K562 (cell line): ENCODE measurements around the gene PPP2R3C. TPM values are rescaled to one million over a fixed set of nuclear protein-coding genes. Genes with fewer than 3 reads are reported as not detected.
"Not testable (repeated sequence)": the region's sequence is repeated elsewhere in the genome, so short reads cannot be mapped to it uniquely, and the experiment has no call there.

ENCODE experiments used
- ATAC-seq: fragments of 200-7000 bp; cut with Tn5 transposase; 3 replicates; pipeline ENCODE4 v1.9.1; 2020; ENCODE audit warnings: moderate library complexity
- BruUV-seq: library from RNA; stranded (reverse); fragments of 400-500 nt; replicated peaks from 2 replicates; lab custom pipeline; 2021; lab: Mats Ljungman, UMichigan
- CTCF ChIA-PET: fragments of 300-600 bp; formaldehyde crosslinking; extraction: SDS; loops from one replicate; lab custom pipeline; 2021; ENCODE audit warnings: low intra/inter-chr PET ratio; lab: Yijun Ruan, JAX
- POLR2A ChIA-PET: fragments of 300-600, 350-650 bp; sonication (Branson Sonifier 250); formaldehyde crosslinking; extraction: SDS; loops from one replicate; lab custom pipeline; 2021; ENCODE audit warnings: antibody characterized with exemption, inconsistent platforms; lab: Yijun Ruan, JAX
- DNase-seq, 4 experiments: peaks; one replicate each; pipeline versions ENCODE4 v3.0.0 to v3.0.0-alpha.2; 2011 to 2018; ENCODE audit warnings: low spot score in 3 of 4, mixed read lengths in 3 of 4; ENCODE audit errors: extremely low read depth in 1 of 4
- FAIRE-seq: peaks from 2 replicates; lab custom pipeline; 2011; peaks lifted over from hg19 to GRCh38; lab: Jason Lieb, UNC
- H2AFZ ChIP-seq: 2 replicates; pipeline ENCODE4 v1.6.0; 2011; ENCODE audit warnings: low read depth, low read length, control low read depth, inconsistent platforms
- H3K27ac ChIP-seq: fragments of 200-600 bp; 3 replicates; pipeline ENCODE4 v1.8.0; 2011; ENCODE audit warnings: low read depth, mild to moderate bottlenecking, control low read depth, inconsistent platforms, low read length, moderate library complexity, mixed read lengths; ENCODE audit errors: extremely low read depth
- H3K27me3 ChIP-seq, 2 experiments: fragments of 300-600 bp in 1 of 2; 2 replicates in 1 of 2; 3 replicates in 1 of 2; pipeline versions ENCODE4 v1.6.0 to v1.8.0; 2011; ENCODE audit warnings: inconsistent platforms in 2 of 2, low read length in 2 of 2, mild to moderate bottlenecking in 1 of 2, mixed read lengths in 1 of 2, moderate library complexity in 1 of 2; ENCODE audit not compliant: control insufficient read depth in 2 of 2, insufficient read depth in 2 of 2
- H3K36me3 ChIP-seq: fragments of 300-600 bp; 3 replicates; pipeline ENCODE4 v1.8.0; 2011; ENCODE audit warnings: mild to moderate bottlenecking, low read length, inconsistent platforms; ENCODE audit not compliant: control insufficient read depth, insufficient read depth
- H3K4me1 ChIP-seq, 2 experiments: fragments of 200-600 bp in 1 of 2; replicated peaks in 1 of 2; 2 replicates in 1 of 2; 3 replicates in 1 of 2; pipeline versions ENCODE4 v1.5.1 to v1.8.0; 2011; ENCODE audit warnings: inconsistent platforms in 2 of 2, low read length in 2 of 2, mild to moderate bottlenecking in 1 of 2, mixed read lengths in 1 of 2, moderate library complexity in 1 of 2; ENCODE audit not compliant: control insufficient read depth in 2 of 2, insufficient read depth in 2 of 2
- H3K4me2 ChIP-seq: 2 replicates; pipeline ENCODE4 v1.6.1; 2011; ENCODE audit warnings: low read length, control low read depth, inconsistent platforms, mixed read lengths; ENCODE audit not compliant: insufficient read depth
- H3K4me3 ChIP-seq: fragments of 200-600 bp; sonication (generic), shearing (Covaris generic); 2 replicates; pipeline ENCODE4 v1.5.1; 2016; ENCODE audit warnings: control low read depth, inconsistent platforms
- H3K79me2 ChIP-seq: fragments of 200-600 bp; 3 replicates; pipeline ENCODE4 v1.8.0; 2011; ENCODE audit warnings: low read length, inconsistent platforms; ENCODE audit not compliant: control insufficient read depth, insufficient read depth
- H3K9ac ChIP-seq, 2 experiments: 2 replicates each; pipeline versions ENCODE4 v1.6.0 to v1.6.1; 2011; ENCODE audit warnings: low read depth in 2 of 2, low read length in 2 of 2, control low read depth in 1 of 2, inconsistent platforms in 1 of 2, mild to moderate bottlenecking in 1 of 2, mixed read lengths in 1 of 2; ENCODE audit not compliant: insufficient read depth in 1 of 2
- H3K9me1 ChIP-seq: one replicate; pipeline ENCODE4 v1.6.0; 2011; ENCODE audit warnings: inconsistent platforms, mild to moderate bottlenecking, low read length, moderate library complexity; ENCODE audit not compliant: control insufficient read depth, insufficient read depth
- H3K9me3 ChIP-seq: replicated peaks from 2 replicates; pipeline ENCODE4 v1.5.1; 2011; ENCODE audit warnings: low read depth, low read length, inconsistent platforms; ENCODE audit not compliant: control insufficient read depth, insufficient read depth
- H4K20me1 ChIP-seq: replicated peaks from 2 replicates; pipeline ENCODE4 v1.6.1; 2011; ENCODE audit warnings: low read length, inconsistent platforms, mixed read lengths; ENCODE audit not compliant: control insufficient read depth, insufficient read depth
- ETS1 ChIP-seq: conservative IDR thresholded peaks from 2 replicates; pipeline ENCODE4 v1.6.1; 2011; ENCODE audit warnings: low read depth, mild to moderate bottlenecking, low read length; ENCODE audit not compliant: control insufficient read depth
- ETV1 ChIP-seq: fragments of 450-650 bp; conservative IDR thresholded peaks from 2 replicates; pipeline ENCODE4 v1.6.1; 2016; ENCODE audit warnings: missing genetic modification characterization, control low read depth, low read depth, missing compliant biosample characterization
- ILF3 ChIP-seq: fragments of 450-650 bp; IDR thresholded peaks from 2 replicates; pipeline ENCODE4 v1.6.1; 2018; ENCODE audit warnings: antibody characterized with exemption, mild to moderate bottlenecking, moderate library complexity, borderline replicate concordance
- MTF1 ChIP-seq: fragments of 250-450 bp; sonication (Bioruptor Pico); IDR thresholded peaks from 2 replicates; pipeline ENCODE4 v1.9.0; 2021; ENCODE audit warnings: moderate library complexity, mild to moderate bottlenecking, inconsistent platforms, borderline replicate concordance
- SREBF2 ChIP-seq: sonication (generic); formaldehyde crosslinking; IDR thresholded peaks from 2 replicates; pipeline ENCODE4 v1.4.0; 2020; ENCODE audit warnings: mild to moderate bottlenecking, missing genetic modification reagents
- ZFP36 ChIP-seq: fragments of 150-350 bp; IDR thresholded peaks from 2 replicates; pipeline ENCODE4 v1.6.1; 2018; ENCODE audit warnings: low read length, low read depth; ENCODE audit not compliant: partially characterized antibody
- ZNF780A ChIP-seq: fragments of 250-450 bp; sonication (Bioruptor Pico); IDR thresholded peaks from 2 replicates; pipeline ENCODE4 v1.5.0; 2021; ENCODE audit warnings: mild to moderate bottlenecking
- WGBS: fragments of 100-300 bp; shearing (Covaris generic); methylation state at CpG from one replicate; pipeline ENCODE4 v1.1.6; 2016; ENCODE audit warnings: low coverage, mixed read lengths; ENCODE audit not compliant: insufficient coverage; ENCODE audit errors: missing lambda C conversion rate; 5-methylcytosine and 5-hydroxymethylcytosine counted together
- in situ Hi-C: fragments of 300-500 bp; cut with MboI; formaldehyde crosslinking; loops from 4 replicates; pipeline ENCODE4 v1.15.0; 2018; ENCODE audit warnings: inconsistent platforms, mixed read lengths
- intact Hi-C: fragments of 100-400 bp; cut with micrococcal nuclease; formaldehyde crosslinking; loops from 2 replicates; pipeline ENCODE4 v1.14.2; 2022
- polyA plus RNA-seq, 8 experiments: library from polyadenylated mRNA; depleted of rRNA in 4 of 8; stranded (reverse) in 5 of 8; unstranded in 3 of 8; fragments of >200 nt; fragmentation: Nextera tagmentation in 2 of 8; fragmentation: Illumina TruSeq in 1 of 8; extraction: Ambion mirVana in 2 of 8; extraction: Trizol in 1 of 8; gene quantifications; 2 replicates each; pipeline versions ENCODE4 v1.2.1 to v1.2.3, GENCODE V29; 2011 to 2014; ENCODE audit warnings: inconsistent platforms in 1 of 8, missing spikeins in 1 of 8
- total RNA-seq, 7 experiments: library from RNA; depleted of rRNA in 6 of 7; stranded (reverse); fragments of >200 nt in 6 of 7; fragmentation: Illumina TruSeq in 2 of 7; extraction: Trizol in 2 of 7; gene quantifications; 2 replicates each; pipeline versions ENCODE4 v1.2.1 to v1.2.3, GENCODE V29; 2011 to 2021; ENCODE audit warnings: low replicate concordance in 1 of 7

The PPP2R3C gene
- total and polyA plus RNA-seq, 9 of the 15 experiments (the other 6 are each of a cell fraction or from before 2014, with no cell fraction given): 14.7 to 43.3 (median 22.7) TPM

DNA sequence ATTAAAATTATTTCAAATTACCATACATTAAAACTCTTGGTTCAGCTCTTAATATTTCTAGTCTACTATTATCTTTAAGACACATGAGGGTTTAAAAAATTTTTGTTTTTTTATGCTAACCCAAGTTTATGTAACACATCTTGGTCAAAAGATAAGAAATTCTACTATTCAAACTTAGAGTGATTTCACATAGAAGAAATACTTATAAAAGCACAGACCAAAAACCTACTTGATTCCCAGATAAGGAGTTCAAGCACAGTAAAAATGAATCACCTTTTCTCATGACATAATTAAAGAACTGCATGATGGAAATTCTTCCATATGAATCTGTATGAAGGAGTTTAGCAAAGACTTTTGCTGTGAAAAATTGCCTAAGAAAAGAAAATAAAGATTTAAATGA is 13.9 kb downstream of the PPP2R3C start:
- ATAC-seq (no peak), DNase-seq (no peak), FAIRE-seq (no peak)
- Histone ChIP-seq H2AFZ (no peak overlapping the region), H4K20me1 (no peaks in the 10 kb centered on the region), H3K9me1 (no peaks in the 10 kb centered on the region), H3K79me2 (no peaks in the 10 kb centered on the region), H3K4me2 (no peak overlapping the region), H3K9me3 (0 out of 2 replicates have a peak, but pooled peaks cover 2% of the 10 kb centered on the region), H3K36me3 (peaks cover 21% of the 10 kb centered on the region; the same call in 2 of the 3 replicates), H3K9ac (no peak overlapping the region), H3K27ac (no peak overlapping the region), H3K4me3 (no peak overlapping the region), H3K27me3 (no peaks in the 10 kb centered on the region), H3K4me1 (no peaks in the 10 kb centered on the region)
- TF ChIP-seq SREBF2 (CRISPR knock-in tag) (no peak), ZNF780A (CRISPR knock-in tag) (no peak), ETS1 (no peak), ZFP36 (no peak), ETV1 (tag) (no peak), MTF1 (CRISPR knock-in tag) (no peak), ILF3 (no peak)
- in situ Hi-C loops (no loop called here), intact Hi-C loops (no loop called here)
- no TSS peak for BruUV-seq
- ChIA-PET POLR2A (no interaction called here), CTCF (no interaction called here)

- H3K9me1 ChIP-seq, H3K4me2 ChIP-seq, in situ Hi-C loops, H3K27me3 ChIP-seq, H3K27ac ChIP-seq, H3K9ac ChIP-seq, BruUV-seq, H3K9me3 ChIP-seq, H3K4me1 ChIP-seq, CTCF ChIA-PET, intact Hi-C loops, H4K20me1 ChIP-seq, H2AFZ ChIP-seq, FAIRE-seq, DNase-seq, H3K79me2 ChIP-seq, ATAC-seq, H3K4me3 ChIP-seq: not testable (repeated sequence)
- POLR2A ChIA-PET: interaction anchor here (0.7 kb wide), 1 partner anchor 11 kb away, joined by 4 read pairs; no protein-coding TSS in a partner anchor
- 90% methylated on average over 5 of the region's 6 CpGs for WGBS
- H3K36me3 ChIP-seq: peaks cover 10% of the 10 kb centered on the region; the same call in 1 of the 3 replicates
These were observed 27.1 kb downstream of the PPP2R3C start for GRCh38 chr14:35094645-35095044.
